Ishikawa (cell line): Measurements from ENCODE around the gene IL20RB.

Source experiments
- CREB1 ChIP-seq: IDR thresholded peaks from 2 replicates; pipeline ENCODE4 v1.6.1; 2012; ENCODE audit warnings: low read depth
- FOXM1 ChIP-seq: IDR thresholded peaks from 2 replicates; pipeline ENCODE4 v1.6.1; 2012; ENCODE audit warnings: low read depth, borderline replicate concordance
- NFIC ChIP-seq: IDR thresholded peaks from 2 replicates; pipeline ENCODE4 v1.6.1; 2012
- TF ChIP-seq, protein P1 (sequence below): IDR thresholded peaks from 2 replicates; pipeline ENCODE4 v1.6.1; 2012; ENCODE audit warnings: low read depth, mild to moderate bottlenecking
- TF ChIP-seq, protein P2 (sequence below): IDR thresholded peaks from 2 replicates; pipeline ENCODE4 v1.6.1; 2012

DNA sequence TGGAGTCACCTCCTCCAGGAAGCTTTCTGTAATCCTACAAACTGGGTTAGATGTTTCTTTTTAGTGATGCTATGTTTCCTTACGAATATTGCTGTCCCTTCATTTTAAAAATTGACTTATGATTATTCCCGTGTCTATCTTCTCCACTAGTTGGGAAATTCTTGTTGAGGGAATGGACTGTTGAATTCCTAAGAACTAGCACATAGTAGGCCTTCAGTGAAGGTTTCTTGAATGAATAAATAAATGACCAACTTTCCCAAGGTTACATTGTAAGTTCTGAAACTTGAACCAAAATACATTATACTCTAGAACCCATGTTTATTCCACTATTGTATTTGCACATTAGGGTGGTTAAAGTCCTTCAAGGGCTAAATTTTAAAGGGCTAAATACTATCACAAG lies 812 bp upstream of the IL20RB start:
- TF ChIP-seq, protein P1, sequence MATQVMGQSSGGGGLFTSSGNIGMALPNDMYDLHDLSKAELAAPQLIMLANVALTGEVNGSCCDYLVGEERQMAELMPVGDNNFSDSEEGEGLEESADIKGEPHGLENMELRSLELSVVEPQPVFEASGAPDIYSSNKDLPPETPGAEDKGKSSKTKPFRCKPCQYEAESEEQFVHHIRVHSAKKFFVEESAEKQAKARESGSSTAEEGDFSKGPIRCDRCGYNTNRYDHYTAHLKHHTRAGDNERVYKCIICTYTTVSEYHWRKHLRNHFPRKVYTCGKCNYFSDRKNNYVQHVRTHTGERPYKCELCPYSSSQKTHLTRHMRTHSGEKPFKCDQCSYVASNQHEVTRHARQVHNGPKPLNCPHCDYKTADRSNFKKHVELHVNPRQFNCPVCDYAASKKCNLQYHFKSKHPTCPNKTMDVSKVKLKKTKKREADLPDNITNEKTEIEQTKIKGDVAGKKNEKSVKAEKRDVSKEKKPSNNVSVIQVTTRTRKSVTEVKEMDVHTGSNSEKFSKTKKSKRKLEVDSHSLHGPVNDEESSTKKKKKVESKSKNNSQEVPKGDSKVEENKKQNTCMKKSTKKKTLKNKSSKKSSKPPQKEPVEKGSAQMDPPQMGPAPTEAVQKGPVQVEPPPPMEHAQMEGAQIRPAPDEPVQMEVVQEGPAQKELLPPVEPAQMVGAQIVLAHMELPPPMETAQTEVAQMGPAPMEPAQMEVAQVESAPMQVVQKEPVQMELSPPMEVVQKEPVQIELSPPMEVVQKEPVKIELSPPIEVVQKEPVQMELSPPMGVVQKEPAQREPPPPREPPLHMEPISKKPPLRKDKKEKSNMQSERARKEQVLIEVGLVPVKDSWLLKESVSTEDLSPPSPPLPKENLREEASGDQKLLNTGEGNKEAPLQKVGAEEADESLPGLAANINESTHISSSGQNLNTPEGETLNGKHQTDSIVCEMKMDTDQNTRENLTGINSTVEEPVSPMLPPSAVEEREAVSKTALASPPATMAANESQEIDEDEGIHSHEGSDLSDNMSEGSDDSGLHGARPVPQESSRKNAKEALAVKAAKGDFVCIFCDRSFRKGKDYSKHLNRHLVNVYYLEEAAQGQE: no peak
- TF ChIP-seq FOXM1: no peak
- no peak for TF ChIP-seq NFIC
- TF ChIP-seq, protein P2, sequence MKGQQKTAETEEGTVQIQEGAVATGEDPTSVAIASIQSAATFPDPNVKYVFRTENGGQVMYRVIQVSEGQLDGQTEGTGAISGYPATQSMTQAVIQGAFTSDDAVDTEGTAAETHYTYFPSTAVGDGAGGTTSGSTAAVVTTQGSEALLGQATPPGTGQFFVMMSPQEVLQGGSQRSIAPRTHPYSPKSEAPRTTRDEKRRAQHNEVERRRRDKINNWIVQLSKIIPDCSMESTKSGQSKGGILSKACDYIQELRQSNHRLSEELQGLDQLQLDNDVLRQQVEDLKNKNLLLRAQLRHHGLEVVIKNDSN: no peak
- TF ChIP-seq CREB1: no peak
